Natural killer cell (primary cell): ENCODE results near the gene PCDH7. TPM values are rescaled to one million over a fixed set of nuclear protein-coding genes. Genes with fewer than 3 reads are reported as not detected.

Experiments
- ATAC-seq, 3 donors: fragments of 150-1000 bp in 2 of 3; fragments of 200-7000 bp in 1 of 3; cut with Tn5 transposase; 1 replicate in 1 of 3; 2 replicates in 2 of 3; pipeline ENCODE4 v1.10.0; 2021; ENCODE audit warnings: mild to moderate bottlenecking in 2 of 3, moderate library complexity in 2 of 3
- DNase-seq, 2 donors: peaks; one replicate each; pipeline versions ENCODE4 v3.0.0 to v3.0.0-alpha.2; 2013 to 2021; ENCODE audit warnings: mixed read lengths in 1 of 2
- H3K27ac ChIP-seq: one replicate; pipeline ENCODE4 v1.5.1; 2013; ENCODE audit warnings: mild to moderate bottlenecking, low read length
- H3K27me3 ChIP-seq: one replicate; pipeline ENCODE4 v1.6.1; 2013; ENCODE audit warnings: low read length; ENCODE audit not compliant: control insufficient read depth, insufficient read depth
- H3K36me3 ChIP-seq: one replicate; pipeline ENCODE4 v1.6.1; 2013; ENCODE audit warnings: low read length; ENCODE audit not compliant: control insufficient read depth, insufficient read depth
- H3K4me1 ChIP-seq: one replicate; pipeline ENCODE4 v1.6.1; 2013; ENCODE audit warnings: low read length; ENCODE audit not compliant: control insufficient read depth, insufficient read depth
- H3K4me3 ChIP-seq: one replicate; pipeline ENCODE4 v1.5.1; 2013; ENCODE audit warnings: low read length
- H3K9me3 ChIP-seq: one replicate; pipeline ENCODE4 v1.6.1; 2013; ENCODE audit warnings: low read length; ENCODE audit not compliant: control insufficient read depth, insufficient read depth
- H3K27ac Mint-ChIP-seq, 2 donors: one replicate each; pipeline ENCODE4 v1.8.0; 2022; ENCODE audit warnings: mild to moderate bottlenecking in 2 of 2, mixed read lengths in 2 of 2, moderate library complexity in 1 of 2
- H3K27me3 Mint-ChIP-seq, 2 donors: one replicate each; pipeline ENCODE4 v1.8.0; 2022; ENCODE audit warnings: low read depth in 2 of 2, mixed read lengths in 2 of 2
- H3K36me3 Mint-ChIP-seq: one replicate; pipeline ENCODE4 v1.8.0; 2022; ENCODE audit warnings: mixed read lengths
- H3K4me1 Mint-ChIP-seq, 2 donors: one replicate each; pipeline ENCODE4 v1.8.0; 2022; ENCODE audit warnings: mixed read lengths in 2 of 2
- H3K4me3 Mint-ChIP-seq: one replicate; pipeline ENCODE4 v1.8.0; 2022; ENCODE audit warnings: mild to moderate bottlenecking, moderate library complexity, mixed read lengths
- H3K9me3 Mint-ChIP-seq, 2 donors: one replicate each; pipeline ENCODE4 v1.8.0; 2022; ENCODE audit warnings: mixed read lengths in 2 of 2
- WGBS: methylation state at CpG from one replicate; pipeline ENCODE4 v1.1.7; 2013; ENCODE audit warnings: missing lambda C conversion rate; ENCODE audit not compliant: insufficient coverage; 5-methylcytosine and 5-hydroxymethylcytosine counted together
- intact Hi-C: fragments of 100-400 bp; cut with micrococcal nuclease; formaldehyde crosslinking; loops from one replicate; pipeline ENCODE4 v1.14.2; 2022
- total RNA-seq, 4 donors: library from RNA; stranded (reverse); fragments of 120-200 nt in 1 of 4; gene quantifications; one replicate each; pipeline versions ENCODE4 v1.2.3 to v1.2.4, GENCODE V29; 2013 to 2022
- TF ChIP-seq, protein P1 (sequence below): fragments of 200-600 bp; IDR thresholded peaks from one replicate; pipeline ENCODE4 v1.8.0; 2022; ENCODE audit warnings: antibody characterized with exemption

Gene PCDH7
- total RNA-seq, 3 donors from 2014 or later (not counting 1 experiment from before 2014, with no cell fraction given), result not detected

DNA sequence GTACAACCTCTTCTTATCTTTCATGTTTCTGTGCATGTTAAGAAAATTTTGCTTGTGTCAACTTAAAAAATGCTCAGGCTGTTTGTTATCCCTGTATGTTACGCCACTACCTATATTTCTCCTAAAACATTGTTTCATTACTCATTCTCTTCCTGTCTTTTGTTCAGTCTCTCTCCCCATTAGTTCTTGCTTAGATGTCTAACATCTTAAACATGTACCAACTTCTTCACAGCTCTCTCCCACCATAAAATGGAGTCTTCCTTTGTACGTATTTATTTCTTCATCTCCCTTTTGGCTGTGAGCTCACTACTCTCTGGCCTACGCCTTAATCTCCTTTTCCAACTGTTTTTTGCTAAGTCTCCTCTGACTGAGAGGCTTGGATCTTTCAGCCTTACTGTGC is 36.4 kb downstream of the PCDH7 start:
- TF ChIP-seq, protein P1, sequence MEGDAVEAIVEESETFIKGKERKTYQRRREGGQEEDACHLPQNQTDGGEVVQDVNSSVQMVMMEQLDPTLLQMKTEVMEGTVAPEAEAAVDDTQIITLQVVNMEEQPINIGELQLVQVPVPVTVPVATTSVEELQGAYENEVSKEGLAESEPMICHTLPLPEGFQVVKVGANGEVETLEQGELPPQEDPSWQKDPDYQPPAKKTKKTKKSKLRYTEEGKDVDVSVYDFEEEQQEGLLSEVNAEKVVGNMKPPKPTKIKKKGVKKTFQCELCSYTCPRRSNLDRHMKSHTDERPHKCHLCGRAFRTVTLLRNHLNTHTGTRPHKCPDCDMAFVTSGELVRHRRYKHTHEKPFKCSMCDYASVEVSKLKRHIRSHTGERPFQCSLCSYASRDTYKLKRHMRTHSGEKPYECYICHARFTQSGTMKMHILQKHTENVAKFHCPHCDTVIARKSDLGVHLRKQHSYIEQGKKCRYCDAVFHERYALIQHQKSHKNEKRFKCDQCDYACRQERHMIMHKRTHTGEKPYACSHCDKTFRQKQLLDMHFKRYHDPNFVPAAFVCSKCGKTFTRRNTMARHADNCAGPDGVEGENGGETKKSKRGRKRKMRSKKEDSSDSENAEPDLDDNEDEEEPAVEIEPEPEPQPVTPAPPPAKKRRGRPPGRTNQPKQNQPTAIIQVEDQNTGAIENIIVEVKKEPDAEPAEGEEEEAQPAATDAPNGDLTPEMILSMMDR, result no peak
- no peak overlapping the region for H3K4me3 Mint-ChIP-seq
- DNase-seq, result no peak

DNA sequence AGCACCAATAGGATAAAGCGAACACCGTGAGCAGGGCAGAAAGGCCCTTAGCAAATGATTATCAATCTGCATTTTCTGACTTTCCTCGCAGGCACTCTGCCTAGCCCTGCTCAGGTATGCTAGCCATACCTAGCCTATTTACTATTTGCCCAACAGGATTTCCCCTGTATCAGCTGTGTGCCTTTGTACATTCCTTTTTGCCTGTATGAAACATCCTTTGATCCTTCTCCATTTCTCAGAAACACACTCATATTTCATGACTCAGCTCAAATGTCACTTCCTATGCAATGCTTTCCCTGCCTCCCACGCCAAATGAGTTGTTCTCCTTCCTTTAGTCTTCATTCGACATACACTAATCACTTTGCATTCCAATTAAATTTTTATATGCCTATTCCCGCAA is 37.2 kb downstream of the PCDH7 start:
- TF ChIP-seq, protein P1, result no peak
- H3K27me3 Mint-ChIP-seq, result no peaks in the 10 kb centered on the region
- WGBS, result 55% methylated on average over 5 of the region's 6 CpGs
- H3K27ac Mint-ChIP-seq, result no peak overlapping the region
- Histone ChIP-seq H3K4me1 (no peaks in the 10 kb centered on the region), H3K27ac (no peak overlapping the region), H3K36me3 (no peaks in the 10 kb centered on the region), H3K4me3 (no peak overlapping the region), H3K9me3 (peaks cover 2% of the 10 kb centered on the region), H3K27me3 (no peaks in the 10 kb centered on the region)
- intact Hi-C loops, result no loop called here
- H3K4me3 Mint-ChIP-seq, result no peak overlapping the region
- peaks cover 0 to 3% of the 10 kb centered on the region in 2 donors for H3K9me3 Mint-ChIP-seq
- no peaks in the 10 kb centered on the region for H3K36me3 Mint-ChIP-seq
- no peaks in the 10 kb centered on the region for H3K4me1 Mint-ChIP-seq
- DNase-seq (no peak), ATAC-seq (no peak)

More for the DNA sequence above, 36.4 kb downstream of the PCDH7 start:
- Mint-ChIP-seq H3K9me3 (peaks cover 0 to 3% of the 10 kb centered on the region in 2 donors), H3K4me1 (no peaks in the 10 kb centered on the region), H3K36me3 (no peaks in the 10 kb centered on the region), H3K27ac (no peak overlapping the region), H3K27me3 (no peaks in the 10 kb centered on the region)
- intact Hi-C loops, result no loop called here
- Histone ChIP-seq H3K27ac (no peak overlapping the region), H3K4me3 (no peak overlapping the region), H3K36me3 (no peaks in the 10 kb centered on the region), H3K9me3 (peaks cover 2% of the 10 kb centered on the region), H3K4me1 (no peaks in the 10 kb centered on the region), H3K27me3 (no peaks in the 10 kb centered on the region)
- WGBS, result 90% methylated on average over 3 of the region's 3 CpGs
- ATAC-seq, result no peak

DNA sequence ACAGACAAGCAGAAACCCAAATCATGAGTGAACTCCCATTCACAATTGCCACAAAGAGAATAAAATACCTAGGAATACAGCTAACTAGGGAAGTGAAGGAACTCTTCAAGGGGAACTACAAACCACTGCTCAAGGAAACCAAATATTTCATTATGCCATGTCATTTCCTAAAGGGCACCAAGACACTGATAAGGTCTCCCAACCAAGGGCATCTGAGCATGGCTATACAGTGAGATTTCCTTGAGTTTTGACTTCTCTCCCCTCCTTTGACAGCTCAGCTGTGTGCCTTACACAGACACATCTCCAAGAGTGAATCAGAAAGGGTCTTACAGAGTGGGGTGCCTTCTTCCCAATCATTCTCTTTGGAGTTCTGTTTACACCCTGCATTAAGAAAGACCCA is 40.4 kb downstream of the PCDH7 start:
- Histone ChIP-seq H3K36me3 (no peaks in the 10 kb centered on the region), H3K27me3 (no peaks in the 10 kb centered on the region), H3K27ac (no peak overlapping the region), H3K4me1 (no peaks in the 10 kb centered on the region), H3K9me3 (peaks cover 2% of the 10 kb centered on the region), H3K4me3 (no peak overlapping the region)
- DNase-seq (no peak), ATAC-seq (no peak)
- Mint-ChIP-seq H3K36me3 (no peaks in the 10 kb centered on the region), H3K4me3 (no peak overlapping the region), H3K9me3 (peaks cover 1 to 3% of the 10 kb centered on the region in 2 donors), H3K27ac (no peak overlapping the region), H3K27me3 (no peaks in the 10 kb centered on the region), H3K4me1 (no peaks in the 10 kb centered on the region)
- intact Hi-C loops, result no loop called here
- TF ChIP-seq, protein P1, result no peak

DNA sequence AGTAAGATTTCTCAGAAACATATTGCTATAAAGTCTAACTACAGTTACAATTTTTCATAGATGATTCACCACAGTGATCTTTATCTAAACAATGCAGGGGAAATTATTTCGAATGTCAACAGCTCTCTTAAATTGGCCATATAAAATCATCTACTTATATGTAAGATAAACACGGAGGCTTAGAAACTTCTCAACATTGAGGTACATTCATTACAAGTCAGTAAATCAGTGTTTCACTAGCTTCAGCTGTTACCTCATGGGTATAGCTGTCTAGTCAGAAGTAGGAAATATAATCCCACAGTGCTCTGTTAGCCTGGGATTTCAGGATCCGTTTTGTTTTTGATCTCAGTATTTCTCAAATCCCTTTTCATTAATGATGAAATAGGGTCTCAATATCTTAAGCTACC is 43.2 kb downstream of the PCDH7 start:
- DNase-seq (no peak), ATAC-seq (no peak)
- H3K4me1 ChIP-seq, result no peaks in the 10 kb centered on the region
- H3K27me3 Mint-ChIP-seq, result no peaks in the 10 kb centered on the region
- no peak overlapping the region for H3K4me3 Mint-ChIP-seq
- no peak overlapping the region for H3K4me3 ChIP-seq
- H3K9me3 ChIP-seq, result no peaks in the 10 kb centered on the region
- H3K27ac Mint-ChIP-seq, result no peak overlapping the region
- H3K9me3 Mint-ChIP-seq, result peaks cover 3 to 5% of the 10 kb centered on the region in 2 donors
- H3K36me3 ChIP-seq, result no peaks in the 10 kb centered on the region
- intact Hi-C loops, result no loop called here
- TF ChIP-seq, protein P1, result no peak
- 60% methylated on average over 1 of the region's 3 CpGs for WGBS
- H3K4me1 Mint-ChIP-seq, result no peaks in the 10 kb centered on the region
- H3K27ac ChIP-seq, result no peak overlapping the region
- no peaks in the 10 kb centered on the region for H3K36me3 Mint-ChIP-seq
- H3K27me3 ChIP-seq, result no peaks in the 10 kb centered on the region
